HG03060 (cell line): ENCODE data around the gene VWC2L.

Experiments used
- ATAC-seq: cut with Tn5 transposase; IDR thresholded peaks from one replicate; pipeline ENCODE4 v1.9.1; 2021; ENCODE audit warnings: low read depth, moderate number of reproducible peaks; ENCODE audit not compliant: unreplicated experiment

The VWC2L gene

GRCh38 chr2:214465363-214466146, 54.7 kb downstream of the VWC2L start:
- no peak for ATAC-seq

DNA sequence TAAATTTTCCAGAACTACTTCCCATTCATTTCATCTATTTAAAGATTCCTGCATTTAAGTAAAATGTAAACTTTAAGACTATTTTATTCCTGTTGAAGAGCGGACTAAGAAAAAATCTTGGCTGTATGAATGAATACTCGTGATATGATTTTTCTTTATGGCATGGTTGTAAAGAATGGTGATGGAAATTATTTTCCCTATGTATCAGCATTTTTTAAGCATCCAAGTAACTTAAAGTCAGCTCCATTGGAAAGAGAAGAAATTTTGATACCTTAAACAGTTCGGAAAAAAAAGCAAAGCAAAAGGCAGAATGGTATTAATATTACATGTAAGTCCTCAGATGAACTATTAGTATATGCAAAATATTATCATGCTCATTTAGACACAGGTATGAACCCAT, 58.9 kb downstream of the VWC2L start:
- no peak for ATAC-seq

DNA sequence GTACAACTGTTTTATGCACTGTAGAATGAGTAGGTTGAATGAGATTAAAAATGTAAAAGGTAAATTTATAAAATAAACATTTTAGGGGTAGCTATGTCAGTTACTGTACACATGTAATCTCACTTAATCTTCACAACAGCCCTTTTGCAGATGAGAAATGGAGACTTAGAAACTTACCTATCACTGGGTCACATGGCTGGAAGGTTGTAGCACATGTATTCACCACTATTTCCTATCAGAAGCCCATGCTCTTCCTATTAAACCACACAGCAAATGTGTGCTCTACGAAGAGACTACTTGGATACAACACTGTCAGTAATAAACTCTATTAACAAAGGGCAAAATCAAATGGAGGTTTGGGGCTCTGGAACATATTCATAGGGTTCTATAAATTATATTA, 60.5 kb downstream of the VWC2L start:
- no peak for ATAC-seq

DNA sequence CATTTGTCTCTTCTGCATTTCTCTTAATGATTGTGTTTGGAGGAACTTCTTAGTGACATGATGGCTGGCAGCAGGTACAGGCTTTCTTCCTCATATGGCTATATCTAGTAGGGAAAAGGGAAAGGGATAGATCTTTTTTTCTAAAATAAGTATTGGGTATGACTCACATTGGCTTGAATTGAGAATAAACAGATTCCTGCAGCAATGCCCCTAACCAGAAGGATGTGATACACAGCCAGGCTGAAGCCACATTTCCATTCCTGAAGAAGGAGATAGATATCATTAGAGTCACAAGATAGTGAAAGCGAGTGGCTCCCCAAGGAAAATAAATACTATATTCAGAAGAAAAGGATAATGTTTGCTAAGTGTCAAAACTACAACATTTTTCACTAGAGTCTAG, 61.1 kb downstream of the VWC2L start:
- no peak for ATAC-seq

GRCh38 chr2:214477305-214477704, 66.5 kb downstream of the VWC2L start:
- ATAC-seq, result no peak

GRCh38 chr2:214481204-214481603, 70.3 kb downstream of the VWC2L start:
- no peak for ATAC-seq

DNA sequence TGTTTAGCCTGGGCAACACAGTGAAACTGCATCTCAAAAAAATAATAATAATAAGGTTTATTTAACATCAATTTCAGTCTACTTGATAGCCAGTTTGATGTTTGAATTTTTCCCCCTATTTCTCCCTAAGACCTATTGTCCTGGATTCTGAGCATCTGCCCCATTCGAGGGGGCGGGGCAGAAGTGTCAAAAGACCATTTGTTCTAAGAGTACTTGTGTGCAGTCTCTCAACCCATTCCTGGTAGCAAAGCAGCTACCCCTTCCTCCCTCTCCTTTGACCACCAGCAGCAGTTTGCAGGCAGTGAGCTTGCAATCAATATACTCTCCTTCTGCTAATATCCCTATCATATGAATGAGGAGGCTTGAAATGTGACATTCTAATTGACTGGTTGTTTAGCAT, 71.9 kb downstream of the VWC2L start:
- ATAC-seq, result no peak

- ATAC-seq, result no peak
These were observed 73.4 kb downstream of the VWC2L start for GRCh38 chr2:214484239-214484638.

DNA sequence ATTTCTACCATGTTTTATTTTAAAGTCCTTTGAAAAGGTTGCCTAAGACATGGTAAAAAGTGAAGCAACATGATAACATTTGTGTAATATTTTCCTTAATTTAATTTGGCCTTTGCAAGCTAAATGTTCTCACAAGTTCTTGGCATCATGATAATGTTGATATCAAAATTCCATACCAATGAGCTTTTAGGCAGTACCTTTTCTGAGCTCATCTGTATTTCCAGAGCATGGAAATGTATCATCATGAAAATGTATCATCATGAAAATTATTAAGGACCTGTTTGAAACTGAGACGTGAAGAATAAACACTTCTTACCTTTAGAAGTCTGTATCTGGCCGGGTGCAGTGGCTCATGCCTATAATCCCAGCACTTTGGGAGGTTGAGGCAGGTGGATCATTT, 73.8 kb downstream of the VWC2L start:
- ATAC-seq, result no peak

- ATAC-seq, result no peak
These were observed 78.3 kb downstream of the VWC2L start for GRCh38 chr2:214489181-214489580.

DNA sequence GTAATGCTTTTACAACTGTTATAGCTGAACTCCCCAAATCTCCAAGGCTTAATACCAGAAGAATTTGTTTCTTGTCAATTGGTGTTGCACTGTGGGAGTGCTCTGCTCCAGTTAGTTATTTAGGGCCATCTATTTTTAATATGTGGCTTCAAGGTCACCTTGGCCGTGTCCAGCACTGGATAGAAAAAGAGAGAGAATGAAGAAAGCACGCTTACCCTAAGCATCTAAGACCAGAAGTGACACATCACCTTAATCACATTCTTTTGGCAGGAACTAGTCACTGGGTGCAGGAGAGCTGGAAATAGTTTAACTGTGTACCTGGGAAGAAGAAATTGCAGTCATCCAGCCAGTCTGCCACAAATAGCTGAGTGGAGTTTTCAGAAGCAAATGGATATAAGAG, 78.8 kb downstream of the VWC2L start:
- ATAC-seq, result no peak

DNA sequence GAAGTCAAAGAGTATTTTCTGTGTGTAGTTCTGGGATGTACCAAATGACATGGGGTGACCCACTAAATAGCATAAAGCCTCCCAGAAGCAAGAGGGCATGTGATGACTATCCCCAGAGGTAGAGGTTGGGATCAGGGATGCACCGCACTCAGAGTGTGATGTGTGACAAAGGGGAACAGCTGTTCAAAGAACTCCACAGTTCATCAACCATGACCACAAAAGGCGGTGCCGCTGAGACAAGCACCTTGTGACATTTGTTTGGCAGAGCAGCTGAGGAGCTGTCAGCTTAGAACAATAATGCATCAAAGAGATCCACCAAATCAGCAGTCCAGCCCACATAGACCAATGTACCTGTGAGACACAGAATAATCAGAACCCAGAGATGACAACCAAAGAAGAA, 81.3 kb downstream of the VWC2L start:
- no peak for ATAC-seq

DNA sequence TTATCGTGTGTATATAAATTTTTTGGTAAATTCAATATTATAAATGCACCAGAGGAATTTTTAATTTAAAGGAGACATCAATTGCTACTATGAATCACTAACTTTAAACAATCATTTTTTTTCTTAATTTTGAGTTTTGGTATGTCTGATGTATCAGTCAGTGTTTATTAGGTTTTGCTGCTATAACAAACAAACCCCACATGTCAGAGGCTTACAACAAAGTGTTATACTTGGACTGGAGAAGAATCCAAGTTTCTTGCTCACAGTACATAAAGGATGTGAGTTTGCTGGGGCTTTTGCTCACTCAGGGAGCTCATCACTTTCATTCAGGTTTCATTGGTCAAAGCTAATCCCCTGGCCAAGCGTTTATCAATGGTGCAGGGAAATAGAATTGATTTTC, 81.8 kb downstream of the VWC2L start:
- no peak for ATAC-seq

- no peak for ATAC-seq
These were observed 86.6 kb downstream of the VWC2L start for GRCh38 chr2:214497489-214497888.

DNA sequence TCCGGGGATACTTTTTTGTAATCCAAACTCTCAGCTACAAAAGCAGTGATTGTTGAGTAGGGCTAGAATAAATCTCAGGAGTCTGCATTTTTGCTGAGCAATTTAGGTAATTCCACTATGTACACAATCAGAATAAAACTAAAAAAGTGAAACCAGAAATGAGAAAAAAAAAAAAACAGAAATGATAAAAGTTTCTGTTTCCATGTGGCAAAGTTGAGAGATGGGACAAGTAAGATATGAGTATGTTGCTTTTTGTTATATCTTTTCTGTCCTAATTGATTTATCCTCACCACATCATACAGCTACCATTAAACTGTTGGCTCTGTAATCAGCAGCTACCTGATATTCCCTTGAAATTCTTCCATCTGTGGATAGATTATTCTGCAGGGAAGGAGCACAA, 92.7 kb downstream of the VWC2L start:
- ATAC-seq, result no peak

- ATAC-seq, result no peak
These were observed 93.9 kb downstream of the VWC2L start for GRCh38 chr2:214504599-214505376.

DNA sequence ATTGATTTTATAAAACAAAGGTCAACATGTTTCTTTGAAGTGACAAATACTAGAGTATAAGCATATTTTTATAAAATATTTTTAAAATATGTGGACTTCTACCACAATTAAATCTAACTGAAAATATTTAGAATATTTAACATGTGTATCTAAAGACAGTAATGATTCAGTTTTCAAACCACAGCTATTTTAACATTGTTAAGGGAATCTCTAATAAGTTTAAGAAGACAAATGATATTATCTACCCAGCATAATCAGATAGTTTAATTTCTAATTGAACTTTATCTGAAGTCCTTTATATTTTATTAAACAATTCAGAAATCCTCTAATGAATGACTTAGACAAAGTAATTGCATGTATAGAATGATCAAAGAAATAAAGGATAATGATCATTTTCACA, 96.2 kb downstream of the VWC2L start:
- no peak for ATAC-seq

DNA sequence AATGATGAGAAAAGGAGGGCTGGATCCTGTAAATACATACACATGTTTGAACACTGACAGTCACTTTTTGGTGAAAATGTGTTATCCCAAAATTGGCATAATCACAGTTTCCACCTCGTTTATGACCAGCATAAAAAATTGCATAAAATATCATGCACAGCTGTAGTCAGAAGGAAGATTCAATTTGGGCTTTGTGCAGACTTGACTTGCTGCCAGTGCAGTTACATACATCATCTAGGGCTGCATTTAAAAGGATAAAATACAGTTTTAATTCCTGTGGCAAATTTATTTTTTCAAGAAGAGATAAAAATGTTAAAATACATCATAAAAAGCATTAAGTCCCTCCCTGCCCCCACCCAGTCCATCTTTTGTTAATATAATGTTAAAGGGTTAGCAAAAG, 103.8 kb downstream of the VWC2L start:
- no peak for ATAC-seq

DNA sequence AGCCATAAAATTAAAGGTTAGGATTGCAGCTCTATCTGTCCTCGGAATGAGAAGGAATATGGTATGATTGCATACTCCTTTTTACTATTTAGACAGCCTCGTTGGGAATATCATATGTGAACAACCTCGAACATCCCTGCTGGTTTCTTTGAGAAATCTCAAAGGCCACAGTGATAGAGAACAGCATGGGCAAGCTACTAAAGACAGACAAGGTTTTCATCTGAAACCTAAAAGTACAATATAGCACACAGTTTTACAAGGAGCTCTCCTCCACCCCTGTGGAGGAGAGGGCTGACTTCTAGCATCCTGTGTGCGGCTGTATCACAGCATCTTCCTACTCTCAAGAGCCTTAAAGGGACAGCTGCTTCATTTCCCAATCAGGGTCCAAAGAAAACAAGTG, 104.3 kb downstream of the VWC2L start:
- no peak for ATAC-seq

- no peak for ATAC-seq
These were observed 108.5 kb downstream of the VWC2L start for GRCh38 chr2:214519258-214519818.

DNA sequence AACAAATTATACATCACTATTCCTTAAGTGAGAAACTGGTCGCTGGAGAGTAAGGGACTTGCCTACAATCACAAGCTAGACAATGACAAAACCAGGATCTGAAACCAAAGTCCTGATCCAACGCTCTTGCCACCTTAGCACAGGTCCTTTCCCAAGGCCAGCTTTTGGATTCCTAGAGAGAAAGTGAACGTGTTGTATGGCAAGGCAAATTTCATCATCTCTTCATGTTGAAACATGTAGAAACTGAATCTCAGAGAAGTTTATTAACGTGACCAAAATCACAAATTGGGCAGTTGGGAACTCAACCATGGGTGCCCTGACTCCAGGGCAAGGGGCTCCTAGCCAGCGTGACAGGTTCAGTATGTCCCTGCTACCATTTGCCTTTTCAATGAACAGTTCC, 118.2 kb downstream of the VWC2L start:
- ATAC-seq, result no peak

- no peak for ATAC-seq
These were observed 118.7 kb downstream of the VWC2L start for GRCh38 chr2:214529514-214529913.
